NCI-H128 (cell line): ENCODE results near the gene CPNE2.
A peak's percentile ranks its signal among the peaks of the same experiment; 100 is the strongest.

Experiments used
- DNase-seq: peaks from one replicate; lab custom pipeline; 2025; ENCODE audit not compliant: unreplicated experiment; lab: John Stamatoyannopoulos, UW

The CPNE2 gene

DNA sequence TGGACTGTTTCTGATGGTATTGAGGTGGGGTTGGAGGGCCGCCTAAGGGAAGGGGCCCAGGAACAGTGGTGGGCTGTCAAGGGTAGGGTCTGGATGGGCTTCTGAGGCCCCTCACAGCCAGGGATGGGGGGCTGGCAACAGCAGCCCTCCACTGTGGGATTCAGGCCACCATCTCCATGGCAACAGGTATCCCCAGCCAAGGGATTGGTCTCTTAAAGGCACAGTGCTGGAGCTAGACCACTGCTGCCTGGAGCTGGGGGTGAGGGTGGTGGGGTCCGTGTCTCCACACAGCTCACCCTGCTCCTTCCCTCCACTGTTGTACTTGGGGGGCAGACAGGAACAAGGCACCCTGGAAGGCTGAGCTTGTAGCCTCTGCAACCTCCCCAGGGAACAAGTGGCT, 51.6 kb downstream of the CPNE2 start:
- no peak for DNase-seq

DNA sequence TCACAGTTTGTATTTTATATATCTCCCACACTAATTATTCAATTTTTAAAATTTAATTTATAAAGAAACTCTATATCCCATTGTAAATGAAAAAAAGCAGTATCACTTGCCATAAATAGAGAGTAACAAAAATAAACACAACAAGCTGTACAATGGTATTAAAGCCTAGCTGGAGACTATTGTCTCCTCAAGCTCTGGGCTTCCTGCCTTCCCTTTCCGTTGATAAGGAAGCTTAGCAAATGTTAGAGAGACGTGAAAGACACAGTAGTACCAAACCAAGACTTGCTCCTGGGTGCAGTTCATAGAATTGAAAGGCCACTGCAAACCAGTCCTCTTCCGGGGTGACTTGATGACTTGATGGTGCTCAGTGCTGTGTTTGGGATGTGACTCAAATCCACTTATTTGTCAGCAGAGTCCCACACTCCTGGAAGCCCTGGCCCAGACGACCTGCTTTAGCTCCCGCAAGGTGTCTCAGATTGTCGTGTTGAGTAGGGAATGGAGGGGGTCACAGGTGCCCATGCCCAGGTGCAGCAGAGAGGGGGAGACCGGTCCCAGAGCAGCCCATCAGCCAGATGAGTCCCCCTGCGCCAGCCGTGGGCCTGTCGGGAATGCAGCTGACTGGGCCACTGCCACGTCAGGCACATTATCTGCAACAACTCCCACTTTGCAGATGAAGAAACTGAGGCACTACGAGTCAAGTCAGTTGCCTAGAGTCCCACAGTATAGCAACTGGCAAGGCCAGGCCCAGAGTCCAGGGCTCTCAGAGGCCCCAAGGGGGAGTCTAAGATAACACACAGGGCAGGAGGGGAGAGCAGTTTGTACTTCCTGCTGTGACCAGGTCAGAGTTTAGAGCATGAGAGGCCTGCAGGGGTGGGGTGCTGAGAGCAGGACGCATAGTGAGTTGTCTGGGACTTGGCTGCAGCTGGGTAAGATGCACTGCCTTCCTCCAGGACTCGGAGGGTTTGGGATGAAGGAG, 53.0 kb downstream of the CPNE2 start:
- DNase-seq = no peak

DNA sequence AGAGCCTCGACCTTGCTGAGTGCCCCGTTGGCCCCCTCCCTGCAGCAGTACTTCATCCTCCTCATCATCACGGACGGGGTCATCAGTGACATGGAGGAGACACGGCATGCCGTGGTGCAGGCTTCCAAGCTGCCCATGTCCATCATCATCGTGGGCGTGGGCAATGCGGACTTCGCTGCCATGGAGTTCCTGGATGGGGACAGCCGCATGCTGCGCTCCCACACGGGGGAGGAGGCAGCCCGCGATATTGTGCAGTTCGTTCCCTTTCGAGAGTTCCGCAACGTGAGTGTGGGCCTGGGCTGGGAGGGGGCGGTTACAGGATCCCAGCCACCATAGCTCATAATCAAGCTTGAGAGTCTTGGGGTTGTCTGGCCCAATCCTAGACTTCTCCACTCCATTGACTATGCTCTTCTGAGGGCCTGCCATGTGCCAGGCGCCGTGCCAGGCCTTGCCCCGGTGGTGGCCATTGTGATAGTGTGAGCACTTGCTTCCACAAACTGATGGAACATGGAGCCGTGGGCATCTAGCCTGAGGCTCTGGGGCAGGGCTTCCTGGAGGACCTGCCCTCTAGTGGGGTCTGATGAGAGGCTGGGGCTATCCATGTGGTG, 53.8 kb downstream of the CPNE2 start:
- no peak for DNase-seq

DNA sequence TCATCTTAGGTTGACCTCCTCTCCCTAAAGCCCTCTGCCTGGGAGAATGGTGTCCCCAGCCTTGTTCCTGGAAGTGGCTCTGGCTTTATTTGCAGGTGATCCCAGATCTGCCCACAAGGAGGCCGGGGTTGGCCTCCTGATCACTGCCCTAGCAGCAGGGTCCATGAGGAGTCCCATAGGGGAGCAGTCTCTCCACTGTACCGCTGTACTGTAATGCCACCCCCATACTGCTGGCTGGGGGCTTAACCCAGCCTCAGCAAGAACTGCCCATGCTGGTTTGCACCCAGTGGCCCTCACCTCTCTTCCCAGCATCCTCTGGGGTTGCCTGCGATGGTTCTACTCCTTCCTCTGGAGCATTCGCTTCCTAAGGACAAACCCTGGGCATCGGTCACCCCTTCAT, 54.4 kb downstream of the CPNE2 start:
- no peak for DNase-seq

DNA sequence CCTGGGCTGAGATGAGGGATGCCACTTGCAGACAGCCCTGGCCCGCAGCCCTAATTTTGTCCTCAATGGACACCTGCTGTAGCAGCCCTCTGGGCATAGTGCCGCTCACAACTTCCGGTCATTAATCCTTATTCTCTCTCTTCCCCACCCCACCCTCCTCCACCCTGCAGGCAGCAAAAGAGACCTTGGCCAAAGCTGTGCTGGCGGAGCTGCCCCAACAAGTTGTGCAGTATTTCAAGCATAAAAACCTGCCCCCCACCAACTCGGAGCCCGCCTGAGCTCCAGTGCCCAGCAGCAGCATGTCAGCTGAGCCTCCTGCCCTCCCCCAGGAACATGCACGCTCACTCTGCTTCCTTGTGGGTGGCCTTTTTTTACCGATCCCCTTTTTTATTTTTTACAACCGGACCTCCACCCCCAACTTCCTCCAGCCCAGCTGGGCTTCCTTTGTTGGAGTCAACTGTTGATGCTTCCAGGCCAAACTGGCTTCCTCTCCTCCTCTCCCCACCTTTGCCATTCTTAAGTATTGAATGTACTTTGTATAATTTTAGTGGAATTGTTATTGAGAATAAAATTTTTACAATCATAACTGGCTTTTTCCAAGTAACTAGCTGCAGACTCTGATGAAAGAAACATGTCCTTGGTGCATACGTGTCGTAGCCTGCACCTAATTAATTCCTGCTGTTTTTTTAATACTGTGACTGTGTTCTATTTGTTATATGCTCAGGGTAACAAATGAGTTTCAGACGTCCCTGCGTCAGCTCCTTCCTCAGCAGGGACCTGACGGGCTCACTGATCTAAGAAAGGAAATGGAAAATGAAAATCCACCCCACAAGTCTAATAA, 55.2 kb downstream of the CPNE2 start:
- DNase-seq = no peak

DNA sequence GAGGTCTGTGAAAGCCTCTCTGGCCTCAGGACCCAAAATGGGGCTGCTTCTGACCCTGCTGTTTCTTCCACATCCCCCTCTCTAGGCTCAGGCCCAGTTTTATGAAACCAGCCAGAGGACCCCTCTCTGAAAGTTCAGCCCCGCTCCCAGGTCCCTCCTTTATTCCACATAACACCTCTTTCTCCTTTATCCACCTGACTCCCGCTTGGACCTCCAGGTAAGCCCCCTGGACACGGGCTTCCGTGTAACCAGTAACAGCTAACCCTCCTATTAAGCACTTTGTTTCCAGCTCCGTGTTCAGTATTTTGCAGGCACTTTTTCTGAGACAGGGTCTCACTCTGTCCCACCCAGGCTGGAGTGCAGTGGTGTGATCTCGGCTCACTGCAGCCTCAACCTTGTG, 56.1 kb downstream of the CPNE2 start:
- no peak for DNase-seq

DNA sequence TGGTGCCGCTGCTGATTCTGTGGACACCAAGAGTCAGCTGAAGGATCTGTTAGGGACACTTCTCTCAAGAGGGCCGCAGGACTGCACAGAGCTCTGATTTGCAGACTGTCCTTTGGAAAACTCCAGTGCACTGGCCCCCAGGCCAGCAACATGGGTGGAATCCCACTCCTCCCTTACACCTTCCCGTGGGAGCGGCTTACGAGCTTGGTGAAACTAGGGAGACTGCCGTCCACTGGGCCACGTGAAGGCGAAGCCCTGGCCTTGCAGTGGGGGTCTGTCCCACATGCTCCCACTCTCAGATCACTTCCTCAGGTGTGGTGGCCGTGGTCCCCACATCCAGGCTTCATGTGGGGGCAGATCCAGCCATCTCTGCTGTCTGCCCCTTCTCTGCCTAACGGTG, 57.0 kb downstream of the CPNE2 start:
- DNase-seq = no peak

DNA sequence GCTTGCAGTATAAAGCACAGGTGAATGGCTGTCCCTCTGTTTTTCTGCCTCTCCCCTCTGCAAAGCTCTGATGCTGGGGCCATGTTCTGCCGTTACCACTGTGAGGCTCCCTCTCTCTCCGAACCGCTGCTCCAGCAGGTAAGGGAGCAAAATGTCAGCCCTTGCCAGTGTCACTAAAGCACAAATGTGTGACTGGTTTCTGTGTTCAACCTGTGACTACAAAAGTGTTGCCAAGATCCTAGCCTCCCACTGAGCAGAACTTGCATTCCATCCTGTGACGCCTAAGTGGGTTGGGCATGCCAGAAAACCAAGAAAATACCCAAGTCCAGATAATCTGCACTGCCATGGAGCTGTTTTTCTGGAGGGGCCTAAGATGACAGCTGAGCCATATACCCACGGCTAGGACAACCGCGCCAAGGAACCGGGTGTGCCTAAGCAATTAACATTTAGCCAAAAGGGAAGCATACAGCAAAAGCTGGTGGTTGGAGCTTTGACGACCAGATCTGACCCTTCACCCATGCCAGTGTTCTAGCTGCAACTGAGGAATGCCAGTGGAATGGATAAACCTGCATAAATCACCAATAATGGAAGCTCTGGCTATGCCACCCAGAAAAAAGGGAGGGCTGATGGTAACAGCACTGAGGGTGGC, 58.4 kb downstream of the CPNE2 start:
- no peak for DNase-seq

DNA sequence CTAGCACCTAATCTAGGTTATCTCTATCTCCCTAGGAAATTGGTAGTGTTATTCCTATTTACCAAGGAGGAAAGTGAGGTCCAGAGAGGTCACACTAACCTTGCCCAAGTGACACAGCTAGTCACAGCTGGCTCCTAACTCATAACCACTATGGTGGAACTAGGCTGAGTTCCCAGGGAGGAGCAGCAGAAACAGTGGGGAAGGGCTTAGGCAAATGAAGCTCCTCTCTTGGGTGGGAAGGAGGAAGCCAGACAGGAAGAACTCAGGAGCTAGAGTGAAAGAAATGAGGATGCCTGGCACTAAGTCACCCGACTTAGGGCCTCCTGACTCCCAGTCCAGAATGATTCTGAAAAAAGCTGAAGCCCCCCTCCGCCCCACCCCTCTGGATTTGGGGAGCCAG, 59.0 kb downstream of the CPNE2 start:
- no peak for DNase-seq

DNA sequence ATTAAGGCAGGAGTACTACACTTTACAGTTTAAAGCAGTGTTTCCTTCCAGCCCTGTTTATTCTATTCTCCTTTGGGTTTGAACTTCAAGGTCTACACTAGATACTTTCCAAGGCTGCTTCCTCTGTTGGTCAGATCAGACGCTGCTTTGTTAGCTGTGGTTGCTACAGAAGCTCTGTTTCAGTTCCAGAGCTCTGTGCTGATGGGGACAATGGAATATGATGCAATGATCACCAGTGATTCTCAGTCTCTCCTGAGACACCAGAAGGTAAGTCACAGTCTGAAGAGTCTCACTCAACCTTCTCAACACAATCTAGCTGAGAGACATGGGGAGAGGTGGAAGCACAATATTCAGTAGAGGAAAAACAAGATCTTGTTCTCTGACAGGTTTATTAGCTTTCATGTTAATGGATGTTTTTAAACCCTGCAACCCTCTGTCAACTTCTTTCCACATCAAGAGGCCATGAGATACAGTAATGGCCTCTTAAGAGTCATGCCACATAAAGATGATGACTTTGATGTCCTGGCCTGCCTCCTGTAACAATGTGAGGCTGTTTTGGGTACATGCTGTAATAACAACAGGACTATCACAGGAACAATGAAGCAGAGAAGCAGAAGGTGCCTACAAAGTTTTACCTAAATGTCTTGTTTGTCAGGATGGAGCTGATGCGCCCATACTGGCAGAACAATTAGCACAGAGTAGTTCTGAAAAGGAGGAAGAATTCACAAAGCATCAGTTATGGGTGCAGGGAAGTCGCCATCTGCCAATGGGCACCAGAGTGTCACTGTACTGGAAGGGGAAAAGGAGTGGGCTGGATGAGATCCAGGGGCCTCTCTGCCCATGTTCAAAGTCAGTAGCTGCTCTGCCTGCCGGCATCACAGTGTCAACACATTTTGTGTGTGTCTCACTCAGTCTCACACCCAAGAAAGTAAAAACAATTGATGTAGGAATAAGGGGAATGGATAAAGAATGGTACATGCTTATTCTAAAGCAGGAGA, 60.0 kb downstream of the CPNE2 start:
- DNase-seq = peak; percentile 42

DNA sequence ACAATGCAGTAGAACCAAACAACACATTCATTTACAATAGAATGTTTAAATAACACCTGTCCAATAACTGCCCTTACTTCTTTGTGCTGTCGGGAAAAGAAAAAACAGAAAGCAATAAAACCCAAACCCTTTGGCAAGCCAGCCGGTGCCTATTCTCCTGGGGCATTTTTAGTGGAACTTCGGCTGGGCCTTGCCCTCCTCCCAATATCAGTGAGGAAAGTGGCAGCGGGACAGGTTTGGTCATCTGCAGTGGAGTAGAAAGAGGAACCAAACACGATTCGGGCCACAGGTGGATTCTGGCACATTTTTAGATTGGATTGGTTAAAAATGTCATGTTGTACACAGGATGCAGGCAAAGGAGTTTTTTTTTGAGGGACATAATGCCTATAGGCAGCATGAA, 61.5 kb downstream of the CPNE2 start:
- no peak for DNase-seq

DNA sequence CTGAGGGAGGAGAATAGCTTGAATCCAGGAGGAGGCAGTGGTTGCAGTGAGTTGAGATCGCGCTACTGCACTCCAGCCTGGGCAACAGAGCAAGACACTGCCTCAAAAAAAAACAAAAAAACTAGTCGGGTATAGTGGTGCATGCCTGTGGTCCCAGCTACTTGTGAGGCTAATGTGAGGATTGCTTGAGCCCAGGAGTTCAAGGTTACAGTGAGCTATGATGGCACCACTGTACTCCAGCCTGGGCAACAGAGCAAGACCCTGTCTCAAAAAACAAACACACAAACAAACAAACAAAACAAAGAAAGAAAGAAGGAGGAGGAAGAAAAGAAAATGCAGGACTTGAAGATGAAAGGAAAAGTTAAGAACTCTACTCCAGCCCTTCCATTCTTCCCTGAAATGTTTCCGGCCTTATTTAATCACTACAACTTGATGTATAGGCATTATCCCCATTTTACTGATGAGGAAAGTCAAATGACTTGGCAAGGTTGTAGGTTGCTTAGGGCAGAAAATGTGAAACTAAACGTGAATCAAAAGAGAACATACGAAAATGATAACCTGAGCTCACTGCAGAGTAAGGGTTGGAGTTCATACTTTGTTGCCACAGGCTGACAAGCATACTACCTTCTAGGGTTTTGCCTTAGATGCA, 63.4 kb downstream of the CPNE2 start:
- no peak for DNase-seq

DNA sequence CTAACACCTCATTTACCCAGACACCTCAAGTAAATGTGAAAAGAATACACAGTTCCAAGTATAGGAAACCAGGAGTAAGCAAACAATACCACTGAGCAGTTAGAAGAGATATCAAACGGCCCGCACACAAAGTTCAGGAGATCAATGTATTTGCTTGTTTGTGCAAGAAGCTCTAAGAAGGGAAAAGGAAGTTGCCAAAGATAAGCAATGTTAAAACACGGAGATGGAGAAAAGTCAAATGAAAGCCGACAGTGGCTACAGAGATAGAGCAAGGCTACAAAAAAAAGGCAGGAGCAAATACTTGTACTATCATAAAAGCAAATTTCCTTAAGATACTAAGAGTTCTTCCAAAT, 63.9 kb downstream of the CPNE2 start:
- DNase-seq = no peak

DNA sequence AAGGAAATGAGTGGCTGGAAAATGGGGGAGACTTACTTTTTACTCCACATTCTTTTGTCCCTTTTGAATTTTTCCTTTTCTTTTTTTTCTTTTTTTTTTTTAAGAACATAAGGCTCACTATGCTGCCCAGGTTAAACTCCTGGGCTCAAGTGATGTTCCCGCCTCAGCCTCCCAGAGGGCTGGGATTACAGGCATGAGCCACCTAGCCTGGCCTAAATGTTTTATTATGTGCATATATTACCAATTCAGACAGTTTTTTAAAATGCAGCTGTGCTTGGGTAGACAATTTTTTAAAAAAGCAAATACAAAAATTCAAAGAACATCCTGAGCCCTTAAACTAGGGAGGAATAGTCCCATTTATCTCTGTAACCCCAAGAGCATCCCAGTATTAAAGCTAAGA, 65.2 kb downstream of the CPNE2 start:
- DNase-seq = no peak

DNA sequence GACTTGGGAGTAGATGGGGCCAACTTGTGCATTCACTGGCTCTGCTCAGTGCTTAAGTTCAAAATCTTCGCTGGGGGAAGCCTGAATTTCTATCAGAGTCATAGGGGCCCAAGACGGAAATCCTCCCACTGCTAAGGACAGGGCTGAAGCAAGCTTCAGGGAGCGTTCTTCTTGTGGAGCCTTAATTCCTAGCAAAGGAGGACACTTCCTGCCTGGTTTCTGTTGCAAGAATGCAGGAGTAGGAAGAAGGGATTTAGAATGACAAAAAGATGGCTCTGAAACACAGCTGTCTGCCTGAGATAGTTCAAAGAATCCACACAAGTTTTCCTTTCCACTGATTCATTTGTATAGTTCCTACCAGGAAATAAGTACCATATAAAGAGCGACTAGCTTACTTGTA, 67.1 kb downstream of the CPNE2 start:
- no peak for DNase-seq

DNA sequence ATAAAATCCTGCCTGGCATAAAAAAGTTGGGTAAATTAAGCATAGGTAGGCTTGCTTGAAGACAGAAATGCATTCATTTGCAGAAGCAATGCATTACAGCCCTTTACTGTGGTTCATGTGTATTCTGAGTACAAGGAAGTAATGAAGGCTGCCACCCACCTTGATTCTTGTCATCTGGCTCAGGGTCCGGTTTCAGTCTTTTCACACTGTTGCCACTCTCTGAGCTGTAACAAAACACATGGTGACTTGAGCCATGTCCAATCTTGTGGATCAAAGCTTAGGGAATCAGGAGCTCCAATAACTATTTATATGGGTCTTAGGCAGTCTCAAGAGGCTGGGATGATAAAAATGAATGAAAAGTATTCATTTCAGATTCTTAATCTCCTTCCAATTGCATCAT, 71.5 kb downstream of the CPNE2 start:
- no peak for DNase-seq

DNA sequence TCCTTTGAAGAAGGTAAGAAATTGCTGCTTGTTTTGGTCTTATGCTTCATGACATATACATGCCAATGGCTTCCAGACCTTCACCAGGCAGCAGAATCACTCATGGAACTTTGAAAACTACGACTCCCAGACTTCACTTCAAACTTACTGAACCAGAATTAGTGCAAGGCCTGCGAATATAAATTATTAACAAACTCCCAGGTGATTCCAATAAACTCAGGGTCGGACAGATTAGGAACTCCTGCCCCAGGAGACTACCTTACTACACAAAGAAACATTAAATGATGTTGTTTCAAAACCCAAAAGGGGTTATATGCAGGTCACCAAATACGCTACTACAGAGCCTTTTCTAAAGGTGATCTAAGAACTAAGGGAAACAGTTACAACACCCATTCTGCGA, 73.1 kb downstream of the CPNE2 start:
- DNase-seq = no peak

DNA sequence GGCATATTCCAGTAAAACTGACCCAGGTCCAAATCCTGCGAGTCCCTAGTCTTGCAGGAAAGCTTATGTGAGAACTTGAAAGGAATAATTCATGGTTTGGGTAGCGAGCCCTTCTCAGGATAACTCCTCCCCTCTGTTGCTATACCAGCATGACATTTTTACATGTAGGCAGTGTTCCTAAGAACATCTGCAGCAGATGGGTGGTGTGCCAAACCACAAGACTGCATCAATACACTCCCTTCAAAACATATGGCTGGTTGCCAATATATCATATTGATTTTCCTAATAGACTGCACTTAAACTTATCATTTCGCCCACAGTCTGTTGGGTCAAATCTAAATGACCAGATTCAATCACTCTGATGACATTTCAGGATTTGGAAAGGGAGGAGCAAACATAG, 73.6 kb downstream of the CPNE2 start:
- DNase-seq = no peak

DNA sequence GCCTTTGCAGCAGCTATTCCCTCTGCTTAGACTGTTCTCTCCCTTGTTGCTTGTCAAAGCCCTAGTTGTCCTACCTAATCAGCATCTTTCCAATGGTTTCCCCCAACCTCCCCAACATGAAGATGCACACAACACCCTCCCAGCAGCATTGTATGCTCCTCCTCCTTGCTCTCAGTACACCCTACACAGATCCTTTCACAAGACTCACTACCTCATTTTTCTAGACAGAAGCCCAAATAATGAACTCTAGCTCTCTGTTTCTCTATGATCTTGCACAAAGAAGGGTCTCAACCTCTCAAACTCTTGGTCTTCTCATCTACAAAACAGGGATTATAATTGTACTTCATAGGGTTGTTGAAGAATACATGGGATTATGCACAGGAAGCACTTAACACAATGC, 74.1 kb downstream of the CPNE2 start:
- DNase-seq = no peak

DNA sequence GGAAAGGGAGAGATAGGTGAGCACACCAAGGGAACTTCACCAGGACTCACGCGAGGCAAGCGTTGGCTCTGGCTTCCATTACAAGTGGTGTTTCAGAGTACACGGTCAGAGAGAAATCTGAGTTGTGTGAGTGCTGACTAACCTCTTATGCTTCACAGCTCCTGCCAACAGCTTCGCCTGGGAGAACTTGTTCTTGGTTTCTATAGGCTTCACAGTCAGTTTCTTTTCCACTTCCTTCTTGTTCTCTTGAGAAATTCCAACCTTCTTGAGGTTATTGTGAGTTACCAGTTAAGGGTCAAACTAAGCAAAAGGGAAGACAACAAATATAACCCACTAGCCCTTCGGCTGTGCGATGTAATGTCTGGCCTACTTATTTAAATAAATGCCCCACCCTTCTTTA, 74.6 kb downstream of the CPNE2 start:
- DNase-seq = no peak
